ENCODE measurements around the gene NUP37.
A peak's percentile ranks its signal among the peaks of the same experiment; 100 is the strongest.

The NUP37 gene

GRCh38 chr12:102052192-102053061 lies 67.5 kb downstream of the NUP37 start:
- Histone ChIP-seq H3K27ac (replicated peaks) (no peak overlapping the region), H3K4me3 (replicated peaks; ENCODE audit: insufficient read depth, low read length) (no peak overlapping the region), H3K27me3 (ENCODE audit: insufficient read depth, poor library complexity, severe bottlenecking) (no peaks in the 10 kb centered on the region)
- TF ChIP-seq SPI1 (IDR thresholded peaks at IDR 0.05; ENCODE audit: borderline replicate concordance, low read depth) = no peak
- no peak for TF ChIP-seq CTCF (IDR thresholded peaks at IDR 0.05; ENCODE audit: insufficient read depth, low read length)
- TF ChIP-seq POLR2AphosphoS5 (IDR thresholded peaks at IDR 0.05; ENCODE audit: low read depth) = no peak
- TF ChIP-seq REST (IDR thresholded peaks at IDR 0.05; ENCODE audit: insufficient replicate concordance, low read depth) = no peak
- no peak for TF ChIP-seq GABPA (IDR thresholded peaks at IDR 0.05; ENCODE audit: low read depth)
- DNase-seq (ENCODE audit: low read depth in 1 of 2, low spot score in 1 of 2) = no peak

GRCh38 chr12:102051431-102051965 lies 68.4 kb downstream of the NUP37 start:
- no peak for DNase-seq (ENCODE audit: low read depth in 1 of 2, low spot score in 1 of 2)
- peak overlapping the region; percentile 23; the same call in 1 of the 2 replicates for H3K27ac ChIP-seq (replicated peaks)
- TF ChIP-seq CTCF (IDR thresholded peaks at IDR 0.05; ENCODE audit: insufficient read depth, low read length) (no peak), REST (IDR thresholded peaks at IDR 0.05; ENCODE audit: insufficient replicate concordance, low read depth) (no peak), SPI1 (IDR thresholded peaks at IDR 0.05; ENCODE audit: borderline replicate concordance, low read depth) (no peak), POLR2AphosphoS5 (IDR thresholded peaks at IDR 0.05; ENCODE audit: low read depth) (no peak), GABPA (IDR thresholded peaks at IDR 0.05; ENCODE audit: low read depth) (no peak)
- H3K4me3 ChIP-seq (replicated peaks; ENCODE audit: insufficient read depth, low read length) = no peak overlapping the region
- no peaks in the 10 kb centered on the region for H3K27me3 ChIP-seq (ENCODE audit: insufficient read depth, poor library complexity, severe bottlenecking)

- Histone ChIP-seq H3K27me3 (ENCODE audit: insufficient read depth, poor library complexity, severe bottlenecking) (no peaks in the 10 kb centered on the region), H3K27ac (replicated peaks) (peak overlapping the region; percentile 23; the same call in 1 of the 2 replicates), H3K4me3 (replicated peaks; ENCODE audit: insufficient read depth, low read length) (no peak overlapping the region)
- DNase-seq (ENCODE audit: low read depth in 1 of 2, low spot score in 1 of 2) = peak in 1 of 2 experiments; percentile 13
- peak; percentile 20; the same call in 1 of the 2 replicates for TF ChIP-seq SPI1 (IDR thresholded peaks at IDR 0.05; ENCODE audit: borderline replicate concordance, low read depth)
- no peak for TF ChIP-seq GABPA (IDR thresholded peaks at IDR 0.05; ENCODE audit: low read depth)
- TF ChIP-seq CTCF (IDR thresholded peaks at IDR 0.05; ENCODE audit: insufficient read depth, low read length) = no peak
Observed at GRCh38 chr12:102050660-102051430, 69.1 kb downstream of the NUP37 start.
